ENCODE results near the gene MOB3B.

DNA sequence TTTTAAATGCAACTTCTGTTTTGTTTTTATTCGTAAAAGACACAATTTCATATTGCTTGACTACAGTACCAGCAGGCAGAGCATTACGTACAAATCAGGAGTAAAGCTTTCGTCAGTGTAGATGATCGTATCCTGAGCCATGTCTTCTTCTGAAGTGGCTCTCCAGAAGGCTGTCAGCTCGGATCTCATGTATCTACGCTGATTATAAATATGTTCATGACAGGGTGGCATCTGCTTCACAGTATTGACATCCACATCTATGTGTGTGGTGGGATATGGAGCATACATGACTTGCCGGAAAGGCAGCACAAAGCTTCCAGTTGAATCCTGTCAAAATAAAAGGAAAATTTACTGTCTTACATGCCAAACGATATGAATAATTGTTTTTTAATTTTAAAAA, 26.9 kb upstream of the MOB3B start:
- no peak for TF ChIP-seq CTCF (conservative IDR thresholded peaks at IDR 0.05; ENCODE audit: low read depth, low read length)
- no peak for TF ChIP-seq EZH2phosphoT487 (IDR thresholded peaks at IDR 0.05; ENCODE audit: borderline replicate concordance, low read length)

Measured in PC-3 (cell line).